CD4-positive, alpha-beta T cell treated with Interleukin-17A for 4 hours (primary cell): ENCODE results near the gene CBX2.

Source experiments
- DNase-seq: peaks from one replicate; pipeline ENCODE4 v3.0.0-alpha.2; 2020; ENCODE audit warnings: mixed read lengths

The CBX2 gene

GRCh38 chr17:79801156-79802038 lies 23.4 kb downstream of the CBX2 start:
- DNase-seq, result no peak

DNA sequence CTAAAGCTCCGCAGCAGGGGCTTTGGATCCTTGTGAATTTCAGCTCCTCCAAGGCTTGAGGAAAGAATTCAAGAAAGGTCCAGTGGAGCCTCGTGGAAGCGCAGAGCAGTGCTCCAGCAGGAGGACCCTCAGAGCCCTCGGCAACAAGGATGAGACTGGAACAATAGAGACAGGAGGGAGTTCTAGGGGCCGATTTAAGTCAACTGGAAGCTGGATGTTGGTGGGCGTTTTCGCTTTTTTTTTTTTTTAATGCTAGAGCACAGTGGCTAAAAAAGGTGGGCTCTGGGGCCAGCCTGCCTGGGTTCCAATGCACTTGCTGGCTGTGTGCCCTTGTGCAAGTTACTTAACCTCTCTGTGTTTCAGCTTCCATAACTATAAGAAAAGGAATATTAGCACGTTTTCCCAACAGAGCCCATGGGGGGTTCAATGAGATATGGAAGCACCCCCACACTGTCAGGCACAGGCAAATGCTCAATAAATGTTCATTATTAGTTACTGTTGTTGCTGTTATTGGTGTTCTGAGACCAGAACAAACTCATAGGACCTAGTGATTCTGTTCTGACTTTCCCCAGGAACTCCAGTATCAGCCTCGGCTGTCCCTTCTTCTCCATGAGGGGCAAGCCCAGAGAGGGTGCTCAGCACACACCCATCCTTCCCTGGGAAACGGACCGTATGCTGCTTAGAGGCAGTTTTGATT lies 24.2 kb downstream of the CBX2 start:
- DNase-seq, result no peak

DNA sequence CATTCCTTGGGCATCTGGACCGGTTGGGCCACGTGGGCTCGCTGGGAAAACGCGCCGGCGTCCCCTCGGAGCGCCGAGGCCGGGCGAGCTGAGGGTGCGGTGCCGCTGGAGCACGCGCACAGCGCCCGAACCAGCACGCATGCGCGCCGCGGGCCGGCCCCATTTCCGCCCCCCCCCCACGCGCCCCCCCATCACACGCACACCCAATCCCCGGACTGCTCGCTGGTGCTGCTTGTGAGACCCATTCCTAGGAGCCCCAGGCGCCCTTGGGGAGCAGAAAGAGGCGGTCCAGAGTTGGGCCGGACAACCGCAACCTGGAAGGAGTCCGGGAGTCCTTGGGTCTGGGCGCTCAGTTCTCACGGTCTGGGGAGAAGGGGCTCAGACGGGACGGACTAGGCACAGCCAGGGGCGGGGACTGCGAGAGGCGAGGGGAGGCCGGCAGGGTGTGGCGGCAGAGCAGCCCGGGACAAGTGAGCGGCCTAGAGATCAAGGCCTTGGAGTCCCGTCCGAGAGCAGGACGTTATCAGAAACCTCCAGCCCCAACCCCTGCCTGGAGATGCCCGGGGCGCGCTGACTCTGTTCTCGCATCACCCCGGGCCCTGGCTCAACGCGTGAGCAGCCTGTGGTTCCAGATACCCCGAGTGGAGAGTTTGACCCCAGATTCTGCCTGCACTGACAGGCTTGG lies 24.9 kb downstream of the CBX2 start:
- DNase-seq, result peak; percentile 26

DNA sequence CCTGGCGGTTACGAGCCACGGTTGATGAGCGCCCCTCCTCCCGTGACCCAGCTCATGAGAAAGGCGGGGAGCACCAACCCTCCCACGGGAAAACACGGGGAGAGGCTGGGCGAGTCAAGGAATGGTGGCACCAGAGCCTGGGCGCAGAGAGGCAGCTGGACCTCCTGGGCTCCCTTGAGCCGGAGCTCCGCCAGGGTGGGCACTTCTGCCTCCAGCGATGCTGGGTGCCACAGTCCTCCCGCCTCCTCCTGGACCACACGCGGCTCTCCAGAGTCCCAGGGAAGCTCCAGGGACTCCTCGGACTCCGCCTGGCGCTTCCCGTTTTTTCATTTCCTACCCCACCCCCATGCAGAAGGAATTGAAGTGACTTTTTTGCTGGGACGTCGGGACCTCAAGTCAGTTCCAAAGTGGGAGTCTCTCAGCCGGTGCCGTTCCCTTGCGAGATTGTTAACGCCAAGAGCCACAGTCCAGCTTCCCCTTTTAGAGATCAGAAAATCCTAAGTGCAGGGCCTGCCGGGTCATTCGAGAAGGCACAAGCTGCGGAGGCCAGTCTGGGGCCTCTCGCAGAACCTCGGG lies 25.6 kb downstream of the CBX2 start:
- DNase-seq, result no peak

DNA sequence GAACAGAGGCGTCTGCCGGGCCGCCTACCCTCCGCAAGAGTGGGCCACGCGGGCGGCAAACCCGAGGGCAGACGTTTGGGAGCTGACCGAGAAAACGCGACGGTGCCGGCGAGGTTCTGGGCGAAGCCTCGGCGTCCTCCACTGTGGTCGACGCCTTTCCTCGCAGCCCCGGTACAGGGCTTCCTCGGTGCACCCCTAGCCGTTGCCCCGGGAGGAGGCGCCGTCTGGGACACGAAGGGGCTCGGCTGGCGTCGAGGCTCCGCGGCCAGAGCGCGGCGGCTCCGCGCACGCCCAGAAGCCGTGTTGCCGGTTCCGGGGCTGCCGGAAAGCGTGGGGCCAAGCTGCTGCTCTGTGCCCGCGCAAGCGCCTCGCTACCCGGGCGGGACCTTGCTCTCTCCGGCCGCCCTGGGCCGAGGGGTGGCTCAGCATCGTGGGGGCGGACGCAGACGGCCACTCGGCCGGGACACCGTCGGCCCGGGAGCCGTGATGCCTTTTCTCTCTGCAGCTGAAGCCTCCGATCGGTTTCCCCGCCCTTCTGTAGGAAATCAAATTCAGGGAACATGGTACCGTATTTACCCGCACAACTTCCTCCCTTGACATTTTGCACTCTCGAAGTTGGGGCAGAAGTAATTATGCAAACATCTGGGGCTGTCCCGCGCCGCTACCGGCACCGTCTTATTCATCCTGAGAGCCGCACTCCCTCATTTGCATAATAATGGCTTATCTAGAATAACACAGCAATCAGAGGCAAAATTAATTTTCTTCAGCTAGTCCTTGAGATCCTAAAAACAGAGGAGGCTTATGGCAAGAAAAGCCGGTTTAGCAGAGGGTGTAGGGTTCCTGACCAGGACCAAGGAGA lies 26.3 kb downstream of the CBX2 start:
- peak; percentile 49 for DNase-seq

DNA sequence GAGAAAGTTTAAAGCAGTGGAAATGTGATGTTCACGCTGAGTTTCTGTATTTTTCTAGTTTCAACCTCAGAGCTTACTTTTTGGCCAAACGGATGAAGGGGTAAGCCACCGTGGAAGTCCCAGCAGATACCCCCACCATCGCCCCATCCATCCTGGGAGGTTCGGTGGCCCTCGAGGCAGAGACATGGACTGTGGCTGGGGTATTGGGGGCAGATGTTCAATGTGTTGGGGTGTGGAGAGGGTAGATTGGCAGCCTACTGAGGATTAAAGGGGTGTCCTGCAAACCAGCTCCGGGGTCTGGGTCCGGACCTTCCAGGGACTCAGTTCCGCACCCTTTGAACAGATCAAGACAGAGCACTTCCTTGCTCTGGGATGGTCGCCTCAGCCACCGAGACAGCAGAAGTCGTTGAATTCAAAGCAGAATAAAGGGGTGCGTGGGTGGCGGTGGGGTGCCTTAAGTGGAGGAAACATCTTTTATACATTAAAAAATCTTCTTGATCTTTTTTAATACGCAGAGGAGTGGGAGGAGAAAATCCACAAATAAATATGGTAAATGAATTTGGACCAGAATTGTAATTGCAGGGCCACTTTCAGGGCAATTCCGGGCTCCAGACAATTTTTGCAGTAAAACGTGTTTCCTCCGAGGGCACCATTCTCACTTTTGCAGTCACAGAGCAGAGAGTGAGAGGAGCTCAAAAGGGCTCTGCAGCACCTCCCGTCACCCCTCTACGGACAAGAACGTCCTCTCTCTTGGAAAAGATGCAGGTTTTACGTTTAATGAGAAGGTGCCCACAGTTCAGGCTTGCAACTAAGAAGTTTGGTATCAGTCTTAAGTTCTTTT lies 27.1 kb downstream of the CBX2 start:
- DNase-seq, result no peak

GRCh38 chr17:79806446-79806760 lies 28.5 kb downstream of the CBX2 start:
- DNase-seq, result no peak

- DNase-seq, result no peak
Measured at GRCh38 chr17:79806863-79807720, 29.1 kb downstream of the CBX2 start.

- peak; percentile 32 for DNase-seq
Measured at GRCh38 chr17:79808763-79809529, 31.0 kb downstream of the CBX2 start.

GRCh38 chr17:79809530-79810129 lies 31.7 kb downstream of the CBX2 start:
- no peak for DNase-seq

DNA sequence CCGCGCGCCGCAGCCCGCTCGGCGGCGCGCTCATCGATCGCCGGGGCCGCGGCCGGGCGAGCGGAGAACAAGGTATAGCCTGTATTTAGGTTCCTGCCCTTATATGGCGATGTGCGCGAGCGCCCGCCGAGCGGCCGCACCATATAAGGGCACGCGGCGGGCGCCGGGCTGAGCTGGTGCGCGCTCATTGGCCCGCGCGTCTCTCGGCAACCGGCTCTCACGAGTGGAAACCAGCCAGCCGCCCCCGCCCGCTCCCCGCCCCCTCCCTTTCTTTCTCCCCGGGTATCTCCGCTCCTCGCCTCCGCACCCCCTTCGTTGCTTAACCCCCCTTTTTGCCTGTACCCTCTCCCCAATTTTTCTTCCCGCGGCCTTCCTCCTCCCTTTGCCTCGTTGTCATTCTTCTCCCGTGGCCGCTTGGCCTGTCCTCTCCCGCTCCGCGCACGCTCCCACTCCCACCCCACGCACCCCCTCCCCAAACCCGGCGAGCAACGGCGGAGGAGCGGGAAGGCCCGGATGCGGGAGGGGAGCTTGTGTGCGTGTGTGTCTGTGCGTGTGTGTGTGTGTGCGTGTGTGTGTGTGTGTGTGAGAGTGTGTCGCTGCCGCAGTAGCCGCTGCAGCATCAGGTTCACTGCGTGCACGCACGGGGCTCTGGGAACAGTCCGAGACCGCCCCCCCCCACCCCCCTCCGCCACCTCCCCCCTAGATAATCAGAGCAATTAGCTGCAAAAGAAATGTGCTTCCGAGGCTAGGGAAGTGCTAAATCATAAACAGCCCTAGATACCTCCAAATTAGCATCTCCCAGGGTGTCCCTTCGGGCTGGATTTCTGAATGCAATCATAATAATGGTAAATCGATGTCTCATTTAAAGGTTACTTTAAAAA lies 32.4 kb downstream of the CBX2 start:
- peak; percentile 85 for DNase-seq

DNA sequence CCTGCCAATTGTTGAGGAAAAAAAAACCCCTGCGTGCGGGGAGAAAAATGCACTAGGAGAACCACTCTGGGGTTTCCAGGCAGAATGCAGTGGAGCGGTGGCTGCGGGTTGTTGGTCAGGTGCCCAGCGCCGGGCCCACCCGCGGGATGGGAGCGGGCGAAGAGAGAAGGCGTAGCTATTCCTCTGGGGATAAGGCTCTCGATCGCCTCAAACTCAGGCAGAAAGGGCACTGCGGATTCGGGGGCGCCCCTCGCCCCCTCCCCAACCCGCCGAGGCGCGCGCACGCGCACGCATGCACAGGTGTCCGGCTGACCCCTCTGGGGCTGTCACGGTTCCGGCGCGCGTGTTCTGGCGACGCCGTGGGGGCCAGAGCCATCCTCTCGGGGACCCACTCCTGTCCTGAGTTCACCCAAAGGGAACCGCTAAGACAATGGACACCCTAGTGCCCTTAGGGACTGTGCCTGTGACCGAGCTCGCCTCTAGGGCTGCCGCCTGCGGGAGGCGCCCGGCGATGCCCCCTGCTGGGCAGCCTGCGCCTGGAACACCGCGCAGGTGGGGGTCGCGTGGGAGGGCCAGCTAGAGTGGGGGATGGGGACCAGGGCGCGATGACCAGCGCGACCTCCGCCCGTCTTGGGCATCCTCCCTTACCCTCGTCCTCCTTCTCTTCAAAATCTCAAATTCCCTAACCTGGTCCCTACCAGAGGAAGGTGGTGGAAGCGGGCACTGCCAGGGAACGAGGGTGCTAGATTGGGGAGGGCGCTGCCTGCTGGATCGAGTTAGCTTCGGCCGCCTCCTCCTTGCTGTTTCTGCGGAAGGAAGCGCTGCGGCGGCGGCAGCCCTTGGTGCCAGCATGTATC lies 33.3 kb downstream of the CBX2 start:
- DNase-seq, result peak; percentile 51

- DNase-seq, result no peak
Measured at GRCh38 chr17:79811868-79812352, 34.0 kb downstream of the CBX2 start.

GRCh38 chr17:79812353-79813258 lies 34.7 kb downstream of the CBX2 start:
- no peak for DNase-seq

GRCh38 chr17:79813297-79814126 lies 35.6 kb downstream of the CBX2 start:
- DNase-seq, result peak; percentile 24
